GM18505 (cell line): ENCODE data around the gene TSPAN11.

Experiments
- ATAC-seq: cut with Tn5 transposase; IDR thresholded peaks from one replicate; pipeline ENCODE4 v1.9.1; 2021; ENCODE audit not compliant: unreplicated experiment
- POLR2A ChIP-seq: IDR thresholded peaks from 4 replicates; pipeline ENCODE4 v1.6.1; 2011; ENCODE audit warnings: borderline replicate concordance; ENCODE audit not compliant: insufficient read depth, insufficient read length; ENCODE audit errors: extremely low read depth

Gene TSPAN11

DNA sequence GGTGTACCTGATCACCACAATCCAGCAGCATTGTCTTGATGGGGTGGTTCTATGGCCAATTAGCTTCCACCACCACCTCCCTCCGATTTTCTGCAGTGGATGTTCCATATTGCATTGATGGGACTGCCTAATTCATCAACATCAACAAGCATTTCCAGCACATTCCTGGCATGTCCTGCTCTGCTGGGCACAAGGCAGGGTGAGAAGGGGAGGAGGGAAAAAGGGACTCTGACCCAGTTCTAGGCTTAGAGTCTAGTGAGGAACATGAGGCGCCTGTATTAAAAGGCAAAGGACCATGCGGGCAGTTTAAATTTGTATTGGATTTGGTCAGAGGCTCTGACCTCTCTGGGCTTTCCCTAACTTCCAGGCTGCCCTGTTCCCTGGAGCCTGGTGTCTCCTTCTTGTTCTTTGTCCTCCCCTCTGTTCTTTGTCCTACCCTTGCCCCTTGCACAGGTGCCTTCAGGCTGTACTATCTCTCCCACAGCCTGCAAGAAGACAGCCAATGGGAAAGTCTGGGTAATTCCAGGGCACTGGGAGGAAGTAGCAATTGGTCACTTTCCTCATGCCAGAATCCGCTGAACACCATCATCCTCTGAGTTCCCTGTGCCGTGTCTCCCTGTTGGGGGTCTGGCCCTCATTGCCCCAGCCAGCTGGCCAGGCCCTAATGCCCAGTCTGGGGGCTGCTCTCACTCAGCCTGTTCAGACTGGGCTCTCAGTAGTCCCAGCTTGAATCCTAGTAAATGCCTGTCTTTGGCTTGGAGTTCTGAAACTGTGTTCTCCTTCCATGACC lies 43.3 kb downstream of the TSPAN11 start:
- TF ChIP-seq POLR2A, result no peak
- no peak for ATAC-seq

DNA sequence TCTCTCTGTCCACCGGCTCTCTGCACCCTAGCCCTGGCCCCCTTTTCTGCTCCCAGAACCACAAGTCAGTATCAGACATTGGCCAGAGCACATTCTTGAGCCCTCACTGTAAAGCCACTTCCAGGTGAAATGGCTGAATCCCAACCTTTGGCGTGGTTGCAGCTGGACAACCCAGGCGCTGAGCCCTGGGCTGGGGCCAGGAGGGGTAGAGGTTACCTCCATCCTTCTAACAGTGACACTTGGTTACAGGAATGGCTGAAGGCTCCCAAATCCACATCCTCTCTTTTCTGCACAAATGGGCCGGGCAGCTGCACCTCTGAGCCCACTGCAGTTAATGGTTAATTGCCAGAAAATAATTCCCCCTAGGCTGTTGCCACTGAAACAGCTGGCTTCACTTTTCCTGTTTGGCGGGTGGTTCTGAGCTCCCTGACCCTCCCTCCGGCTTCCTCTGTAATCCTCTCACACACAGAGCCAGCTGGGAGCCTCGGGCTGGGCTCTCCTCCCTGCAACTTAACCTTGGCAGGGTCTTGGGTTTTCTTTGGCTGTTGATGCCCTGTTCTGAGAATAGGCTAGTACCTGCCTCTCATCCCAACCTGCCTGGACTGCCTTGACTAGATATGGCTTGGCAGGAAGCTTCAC lies 44.1 kb downstream of the TSPAN11 start:
- ATAC-seq, result no peak
- no peak for TF ChIP-seq POLR2A

DNA sequence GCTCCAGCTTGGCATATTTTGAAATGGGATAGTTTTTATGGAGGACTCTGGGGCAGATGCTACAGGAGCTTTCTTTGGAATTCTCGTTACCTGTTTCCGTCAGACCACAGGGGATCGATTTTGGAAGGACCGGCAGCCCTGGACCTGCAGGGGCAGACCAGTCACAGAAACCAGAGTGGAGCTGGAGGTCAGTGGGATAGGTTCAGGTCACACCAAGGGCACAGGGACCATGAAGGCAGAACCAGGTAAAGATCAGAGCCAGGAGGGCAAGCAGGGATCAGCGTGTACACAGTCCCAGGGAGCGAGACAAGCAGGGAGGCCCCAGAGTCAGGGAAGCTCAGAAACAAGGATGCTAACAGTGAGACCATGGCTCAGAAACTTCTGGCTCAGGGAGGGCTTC lies 45.5 kb downstream of the TSPAN11 start:
- TF ChIP-seq POLR2A, result no peak
- ATAC-seq, result no peak

DNA sequence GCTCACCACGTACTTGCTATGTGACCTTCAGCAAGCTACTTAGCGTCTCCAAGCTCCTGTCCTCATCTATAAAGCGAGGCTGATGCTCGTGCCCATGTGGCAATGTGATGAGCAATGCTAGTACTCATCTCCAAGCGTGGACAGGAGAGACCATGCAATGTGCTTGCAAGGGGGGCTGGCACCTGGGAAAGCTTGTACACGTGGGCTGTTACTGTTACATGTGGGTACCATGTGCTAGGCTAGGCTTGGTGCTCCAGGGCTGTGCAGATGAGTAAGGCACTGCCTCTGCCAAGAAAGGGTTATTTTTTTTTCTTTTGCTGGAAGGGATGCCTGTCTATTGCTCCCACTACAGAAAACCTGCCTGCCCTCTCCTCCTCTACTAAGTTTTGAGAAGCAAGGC lies 46.6 kb downstream of the TSPAN11 start:
- no peak for ATAC-seq
- no peak for TF ChIP-seq POLR2A

DNA sequence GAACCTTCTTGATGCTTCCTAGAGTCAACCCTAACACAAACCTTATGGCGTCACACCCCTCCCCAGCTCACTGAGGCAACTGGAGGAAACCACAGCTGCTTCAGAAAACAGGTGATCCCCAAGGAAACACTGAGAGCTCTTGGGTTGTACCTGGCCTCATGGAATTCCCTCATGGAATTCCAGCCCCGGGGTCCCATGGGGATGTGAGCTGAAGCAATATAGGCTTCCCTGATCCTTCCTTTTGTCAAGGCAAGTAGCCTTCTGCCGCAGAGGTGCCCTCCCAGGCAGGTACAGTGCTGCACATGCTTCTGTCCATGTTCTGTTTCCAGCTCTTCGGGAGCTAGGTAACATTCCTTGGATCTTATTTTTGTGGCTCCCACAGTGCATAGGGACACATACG lies 47.3 kb downstream of the TSPAN11 start:
- TF ChIP-seq POLR2A, result no peak
- ATAC-seq, result no peak

DNA sequence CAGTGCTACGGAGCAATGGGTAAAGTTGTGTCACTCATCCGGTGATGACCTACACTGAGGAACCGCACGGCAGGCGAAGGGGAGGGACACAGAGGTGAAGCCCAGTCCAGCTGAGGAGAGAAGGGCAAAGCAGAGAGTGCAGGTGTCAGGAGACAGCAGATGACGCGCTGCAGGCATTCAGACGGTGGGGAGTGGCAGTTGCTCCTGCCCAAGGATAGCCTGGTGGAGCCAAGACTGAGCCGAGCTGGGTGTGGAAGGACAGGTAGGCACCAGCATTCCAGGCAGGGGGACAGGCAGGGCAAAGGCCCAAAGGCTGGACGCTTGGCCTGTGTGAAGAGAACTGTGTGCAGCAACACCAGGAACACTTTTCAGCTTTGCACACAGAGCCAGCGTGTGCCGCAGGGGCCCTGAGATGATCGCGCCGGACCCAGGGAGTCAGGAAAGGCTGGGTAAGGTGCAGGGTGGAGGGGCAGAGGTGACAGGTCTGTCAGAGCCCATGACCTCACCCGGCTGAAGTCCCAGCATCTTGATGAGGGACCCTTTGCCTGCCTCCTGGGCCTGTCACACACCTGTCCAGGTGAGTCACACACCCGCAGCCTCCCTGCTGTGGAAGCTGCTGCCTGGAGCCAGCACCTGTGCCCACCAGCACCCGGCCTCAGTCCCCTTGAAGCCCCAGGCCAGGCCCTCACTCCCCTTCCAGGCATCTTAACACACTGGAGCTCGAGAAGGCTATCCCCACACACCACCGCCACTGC lies 48.4 kb downstream of the TSPAN11 start:
- ATAC-seq, result no peak
- no peak for TF ChIP-seq POLR2A

DNA sequence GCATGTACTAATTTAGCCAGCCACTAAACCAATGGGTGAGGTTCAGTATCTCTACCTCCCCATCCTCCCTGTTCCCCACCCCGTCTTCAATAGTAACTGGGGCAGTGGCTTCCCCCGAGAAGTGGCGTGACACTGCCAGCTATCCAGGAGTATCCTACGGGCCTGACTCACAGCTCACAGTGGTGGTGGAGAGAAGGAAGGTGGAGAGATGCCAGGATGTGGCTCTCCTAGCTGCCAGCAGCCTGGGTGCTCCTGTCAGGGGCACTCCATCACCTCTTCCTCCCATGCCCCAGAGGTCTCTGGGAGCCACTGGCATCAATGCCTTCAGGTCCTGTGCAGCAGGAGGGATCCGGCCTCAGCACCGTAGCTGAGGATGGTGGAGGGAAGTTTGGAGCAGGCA lies 49.0 kb downstream of the TSPAN11 start:
- ATAC-seq, result no peak
- no peak for TF ChIP-seq POLR2A

DNA sequence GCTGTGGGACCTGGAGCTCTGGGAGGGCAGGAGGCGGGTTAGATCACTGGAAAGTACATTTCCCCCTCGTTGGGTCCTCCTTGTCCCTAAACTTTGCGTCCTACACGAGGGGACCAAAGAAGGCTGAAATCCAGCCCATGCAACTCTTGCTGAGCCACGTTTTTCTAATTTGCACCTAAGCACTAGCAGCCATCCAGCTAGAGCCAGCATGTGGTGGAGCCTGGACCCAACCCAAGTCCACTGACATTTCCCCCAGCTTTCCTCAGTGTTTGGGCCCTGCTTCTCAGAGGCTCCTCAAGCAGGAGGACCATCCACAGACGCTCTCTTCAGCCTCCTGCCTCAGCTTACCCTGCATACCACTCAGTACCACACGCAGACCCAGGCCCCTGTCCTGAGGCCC lies 49.7 kb downstream of the TSPAN11 start:
- no peak for ATAC-seq
- TF ChIP-seq POLR2A, result no peak

DNA sequence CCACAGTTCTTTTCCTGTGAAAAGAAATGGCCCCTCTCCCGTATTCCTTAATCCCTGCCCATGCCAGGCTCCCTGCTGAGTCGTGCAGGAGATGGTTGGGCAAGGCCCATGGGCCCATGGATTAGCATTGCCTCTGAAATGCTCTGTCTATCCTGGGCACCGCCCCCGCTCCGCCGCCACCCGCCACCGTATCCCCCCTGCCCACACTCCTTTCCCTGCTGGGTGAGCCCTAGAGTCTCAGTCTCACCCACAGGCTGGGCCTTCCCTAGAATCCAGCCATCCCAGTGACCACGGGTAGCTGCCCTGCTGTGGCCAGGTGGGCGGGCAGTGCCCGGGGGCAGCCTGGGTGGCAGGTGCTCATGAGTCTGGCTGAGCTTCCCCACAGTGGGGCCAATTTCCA lies 50.6 kb downstream of the TSPAN11 start:
- no peak for ATAC-seq
- TF ChIP-seq POLR2A, result no peak

DNA sequence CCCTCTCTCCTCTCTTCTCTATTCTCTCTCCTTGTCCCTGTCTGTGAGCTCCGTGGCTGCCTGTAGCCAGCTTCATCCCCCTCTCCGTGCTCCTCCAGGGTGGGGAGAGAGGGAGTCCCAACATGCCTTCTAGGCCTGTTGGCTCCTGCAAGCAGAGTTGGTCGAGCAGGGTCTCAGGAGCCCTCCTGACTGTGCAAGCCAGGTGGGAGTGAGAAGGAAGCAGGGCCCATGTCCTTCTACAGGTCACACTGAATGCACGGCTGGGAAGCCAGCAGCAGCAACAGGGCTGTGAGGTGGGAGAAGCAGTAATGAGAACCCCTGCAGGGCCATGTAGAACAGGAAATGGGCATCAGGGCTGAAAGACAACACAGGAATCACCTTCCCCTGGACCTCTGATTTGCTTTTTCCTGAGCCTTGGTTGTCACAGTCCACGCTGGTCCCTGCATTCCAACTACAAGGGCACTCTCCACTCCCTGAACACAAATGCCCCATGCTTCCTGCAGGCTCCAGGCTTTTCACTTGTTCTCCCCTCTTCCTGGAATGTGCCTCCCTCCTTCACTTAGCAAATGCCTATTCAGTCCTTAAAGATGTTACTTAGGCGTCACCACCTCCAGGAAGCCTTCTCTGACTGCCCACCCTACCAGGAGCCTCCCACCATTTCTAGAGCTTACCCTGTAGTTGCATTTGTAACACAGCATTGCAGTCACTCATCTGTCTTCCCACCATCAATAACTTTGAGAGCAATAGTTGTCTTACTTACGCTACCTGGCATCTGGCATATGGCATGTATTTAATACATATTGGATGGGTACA lies 51.2 kb downstream of the TSPAN11 start:
- ATAC-seq, result no peak
- TF ChIP-seq POLR2A, result no peak

DNA sequence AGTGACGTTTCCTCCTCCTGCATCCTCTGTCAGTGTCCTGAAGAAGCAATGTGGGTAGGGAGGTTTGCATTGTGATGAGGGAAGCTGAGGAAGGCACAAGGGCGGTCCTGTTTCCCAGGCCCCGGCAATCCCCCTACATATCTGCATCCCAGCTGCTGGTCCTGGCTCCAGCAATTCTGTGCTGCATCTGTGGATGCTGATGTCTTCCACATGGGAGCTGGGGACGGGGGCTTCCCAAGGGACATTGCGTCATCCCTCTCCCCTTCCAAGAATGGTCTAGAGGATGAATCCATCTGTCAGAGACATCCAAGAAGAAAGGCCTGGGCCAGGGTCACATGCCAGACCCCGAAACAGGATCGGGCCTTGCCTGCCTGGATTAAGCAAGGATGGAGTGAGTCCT lies 52.1 kb downstream of the TSPAN11 start:
- TF ChIP-seq POLR2A, result no peak

DNA sequence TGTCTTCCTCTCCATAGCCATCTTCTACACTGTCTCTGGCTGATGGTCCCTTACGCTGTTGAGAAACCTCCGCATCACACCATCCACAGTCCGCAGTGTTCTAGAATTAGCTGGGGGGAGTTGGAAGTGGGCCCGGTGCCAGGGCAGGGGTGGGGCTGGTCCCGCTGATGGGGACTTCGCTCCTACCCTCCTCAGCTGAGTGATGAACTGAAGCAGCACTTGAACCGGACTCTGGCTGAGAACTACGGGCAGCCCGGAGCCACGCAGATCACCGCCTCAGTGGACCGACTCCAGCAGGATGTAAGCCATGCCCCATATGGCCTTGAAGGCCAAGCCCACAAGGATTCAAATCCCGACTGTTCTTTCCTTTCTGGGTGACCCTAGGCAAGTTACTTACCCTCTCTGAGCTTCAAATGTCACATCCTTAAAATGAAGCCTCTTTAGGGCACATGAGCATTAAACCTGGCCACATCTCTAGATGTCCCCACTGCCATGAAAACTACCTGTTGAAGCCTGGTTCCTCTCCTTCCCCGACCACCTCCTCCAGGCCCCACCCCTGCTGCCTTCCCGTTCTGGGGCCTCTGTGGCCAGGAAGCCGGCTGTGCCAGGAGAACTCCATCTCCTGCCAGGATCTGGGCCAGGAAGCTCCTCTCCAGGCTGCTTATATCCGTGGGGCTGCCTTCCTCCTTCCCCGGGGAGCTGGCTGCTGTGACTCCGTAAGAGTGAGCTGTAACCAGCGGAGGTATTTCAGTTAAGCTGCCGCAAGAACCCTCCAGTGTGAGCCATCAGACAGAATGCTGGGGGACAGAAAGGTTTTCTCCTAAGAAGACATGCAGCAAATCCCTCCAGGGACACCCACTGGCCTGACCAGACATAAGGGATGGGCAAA lies 53.1 kb downstream of the TSPAN11 start:
- ATAC-seq, result no peak
- TF ChIP-seq POLR2A, result no peak

More for the DNA sequence above, 52.1 kb downstream of the TSPAN11 start:
- no peak for ATAC-seq

DNA sequence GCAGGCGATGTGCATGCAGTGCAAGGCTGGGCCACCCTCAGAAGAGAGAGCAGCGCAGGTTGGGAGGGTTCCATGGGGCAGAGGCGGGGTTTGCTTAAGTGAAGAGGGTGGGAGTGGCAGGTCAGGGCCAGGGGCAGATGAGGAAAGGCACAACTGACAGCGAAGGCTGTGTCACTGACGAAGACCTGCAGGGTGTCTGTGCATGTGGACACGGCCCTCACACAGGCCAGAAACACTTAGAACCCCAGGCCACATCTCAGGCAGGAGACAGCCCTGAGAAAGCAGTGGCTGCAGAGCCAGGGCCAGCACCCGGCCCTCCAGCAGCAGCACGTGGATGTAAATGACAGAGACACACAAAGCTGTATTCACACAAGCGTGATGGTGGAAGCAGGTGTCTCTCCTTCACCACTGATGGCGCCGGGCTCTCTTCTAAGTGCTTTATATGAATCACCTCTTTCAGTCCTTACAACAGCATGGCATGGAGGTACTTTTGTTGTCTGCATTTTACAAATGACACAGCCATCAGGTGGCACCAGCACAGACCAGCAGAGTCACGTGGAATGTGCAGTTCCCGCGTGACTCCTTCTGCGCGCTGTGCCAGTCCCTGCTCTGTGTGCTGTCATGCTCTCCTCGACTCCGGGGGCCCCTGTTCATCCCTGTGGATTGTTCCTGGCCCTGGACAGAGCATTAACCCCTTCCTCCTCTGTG lies 54.6 kb downstream of the TSPAN11 start:
- ATAC-seq, result no peak
- no peak for TF ChIP-seq POLR2A
